Activated gamma-delta T cell treated with anti-CD3 and anti-CD28 coated beads, Interleukin-2, amount 50 U/mL, for 16 hours (primary cell): Measurements from ENCODE around the gene KRTAP10-4.
"Not testable (repeated sequence)": the region's sequence is repeated elsewhere in the genome, so short reads cannot be mapped to it uniquely, and the experiment has no call there.

Experiments
- DNase-seq: peaks from one replicate; pipeline ENCODE4 v3.0.0-alpha.2; 2020; ENCODE audit warnings: low read depth

KRTAP10-4 gene

DNA sequence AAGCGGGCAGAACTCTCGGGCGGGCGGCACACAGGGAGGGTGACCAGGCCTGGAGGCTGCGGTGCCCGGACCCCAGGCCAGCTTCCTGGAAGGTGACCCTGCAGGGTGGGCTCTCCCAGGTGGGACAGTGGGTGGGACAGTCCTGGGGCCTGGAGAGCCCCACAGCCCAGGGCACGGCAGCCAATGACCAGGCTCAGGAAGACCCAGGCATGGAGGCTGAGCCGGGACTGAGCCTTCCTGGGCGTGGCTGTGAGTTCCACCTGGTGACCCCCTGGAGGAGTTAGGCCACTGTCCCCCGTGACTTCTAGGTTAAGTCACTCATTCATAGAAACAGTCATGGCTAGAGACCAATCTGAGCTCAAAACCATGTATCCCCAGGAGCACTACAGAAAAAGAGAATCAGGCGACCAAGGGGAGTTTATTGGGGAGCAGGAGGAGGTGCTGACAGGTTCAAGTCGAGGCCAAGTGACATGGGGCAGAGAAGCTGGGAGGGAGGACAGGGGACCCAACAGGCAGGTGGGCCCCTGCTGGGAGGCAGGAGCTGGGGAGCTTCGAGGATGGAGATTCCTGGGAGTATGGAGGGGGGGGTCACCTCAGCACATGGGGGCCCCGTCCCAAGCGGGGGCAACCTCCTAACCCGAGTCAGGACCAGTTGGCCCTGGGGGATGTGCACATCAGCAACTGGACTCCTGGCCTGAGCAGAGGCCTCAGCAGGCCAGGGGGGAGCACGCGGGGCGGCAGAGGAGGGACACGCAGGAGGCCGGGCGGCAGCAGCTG lies 5.7 kb downstream of the KRTAP10-4 start:
- no peak for DNase-seq

- no peak for DNase-seq
These were observed 6.3 kb downstream of the KRTAP10-4 start for GRCh38 chr21:44579833-44580144.

DNA sequence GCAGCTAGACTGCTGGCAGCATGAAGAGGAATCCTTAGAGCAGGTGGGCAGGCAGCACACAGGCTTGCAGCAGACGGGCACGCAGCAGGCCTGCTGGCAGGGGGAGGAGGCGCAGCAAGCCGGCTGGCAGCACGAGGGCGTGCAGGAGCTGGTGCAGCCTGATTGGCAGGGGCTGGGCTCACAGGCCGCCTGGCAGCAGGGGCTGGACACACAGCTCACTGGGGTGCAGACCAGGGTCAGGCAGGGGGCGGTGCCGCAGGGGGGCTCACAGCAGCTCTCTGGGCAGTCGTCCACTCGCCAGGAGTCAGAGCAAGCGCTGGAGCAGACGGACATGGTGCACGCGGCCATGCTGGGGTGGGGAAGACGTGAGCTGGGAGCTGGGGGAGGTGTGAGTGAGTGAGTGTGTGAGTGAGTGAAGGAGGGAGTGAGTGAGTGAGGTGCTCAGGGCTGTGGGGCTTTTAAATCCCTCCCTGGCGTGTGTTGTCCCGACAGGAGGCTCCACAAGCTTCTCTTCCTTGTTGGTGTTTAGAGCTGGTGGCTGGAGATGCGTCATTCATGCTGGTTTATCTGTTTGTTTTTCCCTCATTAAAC lies 6.8 kb downstream of the KRTAP10-4 start, which contains the start of gene KRTAP10-5:
Gene KRTAP10-5 (minus strand): TSS at position 374 of the 591 bp plus-strand sequence. CDS start 26 bp downstream, at position 348.
- not testable (repeated sequence) for DNase-seq

- no peak for DNase-seq
These were observed 7.6 kb downstream of the KRTAP10-4 start for GRCh38 chr21:44581158-44581557.

DNA sequence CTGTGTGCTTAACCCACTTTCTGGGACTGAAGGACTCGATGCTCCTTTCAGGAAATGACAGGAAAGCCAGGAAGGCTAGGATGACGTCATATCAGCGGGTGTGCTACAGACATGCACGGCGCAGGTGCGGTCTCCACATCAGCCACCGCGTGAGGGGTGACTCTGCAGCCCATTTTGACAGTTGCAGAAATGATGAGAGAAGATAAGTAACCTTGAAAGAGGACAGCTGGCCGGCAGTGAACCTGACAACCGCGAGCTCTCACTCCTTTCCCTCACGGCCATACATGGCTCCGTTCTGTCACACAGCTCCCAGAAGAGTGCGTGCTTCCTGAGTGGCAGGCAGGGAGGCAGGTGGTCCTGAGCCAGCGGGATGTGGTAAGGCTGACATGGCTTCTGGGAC lies 8.5 kb downstream of the KRTAP10-4 start:
- no peak for DNase-seq

- no peak for DNase-seq
These were observed 9.7 kb downstream of the KRTAP10-4 start for GRCh38 chr21:44583089-44583799.

DNA sequence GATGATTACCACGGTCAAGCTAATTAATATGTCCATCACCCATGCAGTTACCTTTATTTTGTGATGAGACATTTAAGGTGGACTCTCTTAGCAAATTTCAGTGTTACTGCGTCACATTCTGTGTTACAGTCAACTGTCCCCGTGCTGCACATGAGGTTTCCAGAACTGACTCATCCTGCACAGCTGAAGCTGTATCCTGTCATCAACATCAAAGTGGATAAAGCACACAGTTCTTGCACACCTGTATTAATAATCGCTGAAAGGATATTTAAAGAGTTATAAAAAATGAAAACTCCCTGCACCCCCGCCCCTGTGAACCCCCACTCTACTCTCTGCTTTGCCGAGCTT lies 10.2 kb downstream of the KRTAP10-4 start:
- DNase-seq: no peak

DNA sequence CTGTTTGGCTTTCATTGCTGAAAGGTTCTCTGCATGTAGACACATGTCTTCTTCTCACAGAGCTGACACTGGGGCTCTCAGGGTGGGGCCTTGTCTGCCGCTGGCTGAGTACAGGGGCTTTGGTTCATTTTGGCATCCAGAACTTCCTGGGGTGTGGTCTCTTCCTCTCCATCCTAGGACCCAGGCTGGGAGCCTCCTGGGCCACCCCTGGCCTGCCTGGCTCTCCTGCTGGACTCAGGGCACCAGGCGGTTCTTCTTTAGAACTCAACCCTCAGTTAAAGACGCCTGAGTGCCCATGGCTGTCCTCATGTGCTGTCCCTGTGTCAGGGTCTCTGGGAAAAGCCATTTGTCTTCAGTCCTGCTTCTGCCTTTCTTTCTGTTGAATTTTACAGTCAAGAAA lies 12.4 kb downstream of the KRTAP10-4 start:
- no peak for DNase-seq

DNA sequence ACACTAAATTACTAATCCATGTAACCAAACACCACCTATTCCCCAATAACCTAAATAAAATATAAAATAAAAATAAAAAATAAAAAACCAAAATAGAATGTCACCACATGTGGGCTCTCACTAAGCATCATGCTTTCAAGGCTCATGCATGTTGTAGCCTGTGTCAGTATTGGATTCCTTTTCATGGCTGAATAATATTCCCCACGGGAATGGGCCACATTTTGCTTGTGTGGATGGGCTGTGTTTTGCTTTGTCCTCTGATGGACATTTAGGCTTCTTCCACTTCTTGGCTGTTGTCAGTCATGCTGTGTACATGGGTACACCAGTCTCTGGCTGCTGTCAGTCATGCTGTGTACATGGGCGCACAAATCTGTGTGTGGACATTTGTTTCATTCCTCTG lies 15.6 kb downstream of the KRTAP10-4 start:
- DNase-seq: no peak

GRCh38 chr21:44589586-44590305 lies 16.2 kb downstream of the KRTAP10-4 start:
- no peak for DNase-seq

- no peak for DNase-seq
These were observed 16.8 kb downstream of the KRTAP10-4 start for GRCh38 chr21:44590311-44590721.

DNA sequence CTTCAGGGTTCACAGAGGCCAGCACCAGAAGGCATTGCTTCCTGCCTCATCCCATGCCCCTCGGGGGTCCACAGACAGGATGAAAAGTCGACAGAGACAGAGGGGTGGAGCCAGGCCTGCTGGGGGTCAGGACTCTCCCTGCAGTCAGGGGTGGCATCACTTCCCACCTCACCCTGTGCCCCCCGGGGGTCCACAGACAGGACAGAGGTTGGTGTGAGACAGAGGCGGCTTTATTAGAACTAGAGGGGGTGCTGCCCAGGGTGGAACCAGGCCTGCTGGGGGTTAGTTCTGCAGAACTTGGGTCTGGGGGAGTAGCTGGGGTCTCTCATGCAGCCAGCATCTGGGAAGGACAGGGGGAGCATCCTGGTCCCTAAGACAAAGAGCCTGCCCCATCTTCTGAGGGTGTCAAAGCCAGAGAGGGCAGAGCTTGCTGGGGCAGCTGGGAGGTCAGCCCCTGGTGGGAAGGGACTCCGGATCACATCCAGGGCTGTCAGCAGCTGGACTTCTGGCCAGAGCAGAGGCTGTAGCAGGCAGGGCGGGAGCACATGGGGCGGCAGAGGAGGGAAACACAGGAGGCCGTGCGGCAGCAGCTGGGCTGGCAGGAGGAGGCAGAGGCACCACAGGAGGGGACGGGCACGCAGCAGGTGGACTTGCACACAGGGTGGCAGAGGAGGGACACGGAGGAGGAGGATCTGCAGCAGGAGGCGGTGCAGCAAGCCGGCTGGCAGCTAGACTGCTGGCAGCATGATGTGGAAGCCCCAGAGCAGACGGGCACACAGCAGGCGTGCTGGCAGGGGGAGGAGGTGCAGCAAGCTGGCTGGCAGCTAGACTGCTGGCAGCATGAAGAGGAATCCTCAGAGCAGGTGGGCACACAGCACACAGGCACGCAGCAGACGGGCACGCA lies 17.6 kb downstream of the KRTAP10-4 start:
- not testable (repeated sequence) for DNase-seq

- DNase-seq: not testable (repeated sequence)
These were observed 18.2 kb downstream of the KRTAP10-4 start for GRCh38 chr21:44591801-44592130.

GRCh38 chr21:44592446-44593311 lies 19.1 kb downstream of the KRTAP10-4 start, which contains the start of gene KRTAP10-6:
Gene KRTAP10-6 (minus strand): TSS chr21:44592505. CDS start chr21:44592484, 21 bp downstream.
- no peak for DNase-seq

DNA sequence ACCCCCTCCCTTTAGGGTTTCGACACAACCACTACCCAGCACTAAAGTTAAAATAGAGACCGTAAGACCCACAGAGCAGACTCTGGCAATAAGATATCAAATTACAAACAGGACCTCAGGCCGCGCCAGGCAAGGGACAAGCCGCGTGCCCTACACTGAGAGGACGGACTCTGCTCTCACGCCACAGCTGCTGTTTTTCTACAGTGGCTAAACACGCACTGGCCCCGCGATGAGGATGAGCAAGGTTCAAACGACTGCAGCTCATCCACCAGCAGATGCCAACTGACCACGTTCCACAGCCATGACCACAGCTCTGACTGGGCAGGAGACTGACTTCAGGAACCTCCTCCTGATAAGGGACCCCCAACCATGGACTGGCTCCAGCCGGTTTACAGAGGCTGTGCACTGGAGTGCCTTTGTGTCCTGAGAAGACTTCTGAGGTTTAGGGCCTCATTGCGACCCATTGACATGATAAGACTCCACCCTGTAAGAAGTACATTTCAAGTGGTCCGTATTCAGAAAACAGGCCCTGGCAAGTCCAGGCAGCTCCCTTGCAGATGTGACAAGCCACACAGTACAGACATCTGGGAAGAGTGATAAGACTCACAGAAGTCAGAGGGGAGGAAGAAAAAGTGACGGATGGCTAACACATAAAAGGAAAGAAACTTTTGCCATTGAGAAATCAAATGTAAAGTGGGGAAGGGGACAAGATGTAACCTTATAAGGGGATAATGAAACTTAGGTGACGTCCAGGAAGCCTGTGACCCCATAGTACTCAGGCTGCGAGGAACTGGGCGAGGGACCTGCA lies 20.3 kb downstream of the KRTAP10-4 start:
- DNase-seq: no peak

GRCh38 chr21:44594406-44594916 lies 20.9 kb downstream of the KRTAP10-4 start:
- DNase-seq: no peak

- no peak for DNase-seq
These were observed 22.0 kb downstream of the KRTAP10-4 start for GRCh38 chr21:44595524-44595923.

DNA sequence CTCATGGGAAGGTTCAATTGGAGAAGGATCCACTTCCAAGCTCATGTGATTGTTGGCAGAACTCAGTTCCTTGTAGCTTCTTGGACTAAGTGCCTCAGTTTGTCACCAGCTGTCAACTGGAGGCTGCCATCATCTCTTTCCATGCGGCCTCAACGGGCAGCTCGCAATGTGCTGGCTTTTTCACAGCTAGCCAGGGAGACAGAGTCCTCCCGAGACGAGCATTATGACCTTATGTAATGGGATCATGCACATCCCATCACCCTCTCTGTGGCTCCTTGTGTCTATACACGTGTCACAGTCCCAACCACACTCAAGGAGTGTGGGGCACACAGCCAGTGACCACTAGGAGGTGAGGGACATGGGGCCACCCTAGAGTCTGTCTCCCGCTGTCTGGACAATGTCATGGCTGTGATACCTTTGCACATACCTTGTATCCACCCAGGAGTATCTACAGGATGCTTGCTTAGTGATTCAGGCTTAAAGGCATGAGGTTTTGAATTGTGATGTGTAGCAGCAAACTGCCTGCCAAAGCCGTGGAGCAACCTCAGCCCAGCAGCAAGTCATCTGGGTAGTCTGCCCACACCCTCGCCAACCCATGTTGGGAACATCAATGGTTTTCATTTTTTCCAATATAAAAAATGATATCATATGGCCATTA lies 22.7 kb downstream of the KRTAP10-4 start:
- DNase-seq: no peak

- DNase-seq: no peak
These were observed 24.5 kb downstream of the KRTAP10-4 start for GRCh38 chr21:44598061-44598460.
